Nephron (organoid): ENCODE results near the gene ELOVL5.

Experiments
- H3K27ac Mint-ChIP-seq, 3 experiments: 2 replicates each; pipeline ENCODE4 v1.8.0; 2020; ENCODE audit warnings: mixed read lengths in 3 of 3, mild to moderate bottlenecking in 2 of 3, moderate library complexity in 1 of 3
- H3K27me3 Mint-ChIP-seq: 2 replicates; pipeline ENCODE4 v1.8.0; 2021; ENCODE audit warnings: low read depth, mild to moderate bottlenecking, moderate library complexity, mixed read lengths
- H3K36me3 Mint-ChIP-seq: 2 replicates; pipeline ENCODE4 v1.8.0; 2020; ENCODE audit warnings: low read depth, mixed read lengths
- H3K4me1 Mint-ChIP-seq: 2 replicates; pipeline ENCODE4 v1.8.0; 2020; ENCODE audit warnings: mixed read lengths
- H3K4me3 Mint-ChIP-seq, 3 experiments: 2 replicates each; pipeline ENCODE4 v1.8.0; 2020; ENCODE audit warnings: mild to moderate bottlenecking in 3 of 3, mixed read lengths in 3 of 3, moderate library complexity in 2 of 3
- H3K9me3 Mint-ChIP-seq: 2 replicates; pipeline ENCODE4 v1.8.0; 2020; ENCODE audit warnings: mixed read lengths
- TF ChIP-seq, protein P1 (sequence below), 3 experiments: fragments of 200-600 bp; sonication (generic); IDR thresholded peaks; one replicate each; pipeline ENCODE4 v1.5.0; 2021; ENCODE audit warnings: antibody characterized with exemption in 3 of 3; ENCODE audit not compliant: unreplicated experiment in 3 of 3

Gene ELOVL5

GRCh38 chr6:53250176-53251032 lies 98.3 kb downstream of the ELOVL5 start:
- Mint-ChIP-seq H3K27me3 (no peaks in the 10 kb centered on the region), H3K4me3 (no peak overlapping the region), H3K27ac (no peak overlapping the region), H3K4me1 (no peaks in the 10 kb centered on the region), H3K36me3 (peaks cover 14% of the 10 kb centered on the region), H3K9me3 (no peaks in the 10 kb centered on the region)
- TF ChIP-seq, protein P1, sequence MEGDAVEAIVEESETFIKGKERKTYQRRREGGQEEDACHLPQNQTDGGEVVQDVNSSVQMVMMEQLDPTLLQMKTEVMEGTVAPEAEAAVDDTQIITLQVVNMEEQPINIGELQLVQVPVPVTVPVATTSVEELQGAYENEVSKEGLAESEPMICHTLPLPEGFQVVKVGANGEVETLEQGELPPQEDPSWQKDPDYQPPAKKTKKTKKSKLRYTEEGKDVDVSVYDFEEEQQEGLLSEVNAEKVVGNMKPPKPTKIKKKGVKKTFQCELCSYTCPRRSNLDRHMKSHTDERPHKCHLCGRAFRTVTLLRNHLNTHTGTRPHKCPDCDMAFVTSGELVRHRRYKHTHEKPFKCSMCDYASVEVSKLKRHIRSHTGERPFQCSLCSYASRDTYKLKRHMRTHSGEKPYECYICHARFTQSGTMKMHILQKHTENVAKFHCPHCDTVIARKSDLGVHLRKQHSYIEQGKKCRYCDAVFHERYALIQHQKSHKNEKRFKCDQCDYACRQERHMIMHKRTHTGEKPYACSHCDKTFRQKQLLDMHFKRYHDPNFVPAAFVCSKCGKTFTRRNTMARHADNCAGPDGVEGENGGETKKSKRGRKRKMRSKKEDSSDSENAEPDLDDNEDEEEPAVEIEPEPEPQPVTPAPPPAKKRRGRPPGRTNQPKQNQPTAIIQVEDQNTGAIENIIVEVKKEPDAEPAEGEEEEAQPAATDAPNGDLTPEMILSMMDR (IDR thresholded peaks at IDR 0.05; ENCODE audit: unreplicated experiment in 3 of 3), result no peak

- H3K27me3 Mint-ChIP-seq, result no peaks in the 10 kb centered on the region
- no peaks in the 10 kb centered on the region for H3K9me3 Mint-ChIP-seq
- no peaks in the 10 kb centered on the region for H3K36me3 Mint-ChIP-seq
- H3K27ac Mint-ChIP-seq, result no peak overlapping the region
- no peaks in the 10 kb centered on the region for H3K4me1 Mint-ChIP-seq
- TF ChIP-seq, protein P1 (IDR thresholded peaks at IDR 0.05; ENCODE audit: unreplicated experiment in 3 of 3), result no peak
- no peak overlapping the region for H3K4me3 Mint-ChIP-seq
Observed at GRCh38 chr6:53246924-53247323, 101.8 kb downstream of the ELOVL5 start.

GRCh38 chr6:53244958-53245357 lies 103.8 kb downstream of the ELOVL5 start:
- Mint-ChIP-seq H3K4me1 (no peaks in the 10 kb centered on the region), H3K9me3 (peaks cover 3% of the 10 kb centered on the region), H3K4me3 (no peak overlapping the region), H3K27me3 (no peaks in the 10 kb centered on the region), H3K36me3 (no peaks in the 10 kb centered on the region), H3K27ac (no peak overlapping the region)
- TF ChIP-seq, protein P1 (IDR thresholded peaks at IDR 0.05; ENCODE audit: unreplicated experiment in 3 of 3), result no peak

GRCh38 chr6:53244399-53244931 lies 104.3 kb downstream of the ELOVL5 start:
- TF ChIP-seq, protein P1 (IDR thresholded peaks at IDR 0.05; ENCODE audit: unreplicated experiment in 3 of 3), result no peak
- H3K27ac Mint-ChIP-seq, result no peak overlapping the region
- H3K27me3 Mint-ChIP-seq, result no peaks in the 10 kb centered on the region
- H3K9me3 Mint-ChIP-seq, result peaks cover 3% of the 10 kb centered on the region
- no peaks in the 10 kb centered on the region for H3K4me1 Mint-ChIP-seq
- H3K4me3 Mint-ChIP-seq, result no peak overlapping the region
- no peaks in the 10 kb centered on the region for H3K36me3 Mint-ChIP-seq

- Mint-ChIP-seq H3K27me3 (no peaks in the 10 kb centered on the region), H3K27ac (no peak overlapping the region), H3K36me3 (no peaks in the 10 kb centered on the region), H3K4me3 (no peak overlapping the region), H3K9me3 (peaks cover 3% of the 10 kb centered on the region), H3K4me1 (no peaks in the 10 kb centered on the region)
- TF ChIP-seq, protein P1 (IDR thresholded peaks at IDR 0.05; ENCODE audit: unreplicated experiment in 3 of 3), result no peak
Observed at GRCh38 chr6:53241938-53242337, 106.8 kb downstream of the ELOVL5 start.

DNA sequence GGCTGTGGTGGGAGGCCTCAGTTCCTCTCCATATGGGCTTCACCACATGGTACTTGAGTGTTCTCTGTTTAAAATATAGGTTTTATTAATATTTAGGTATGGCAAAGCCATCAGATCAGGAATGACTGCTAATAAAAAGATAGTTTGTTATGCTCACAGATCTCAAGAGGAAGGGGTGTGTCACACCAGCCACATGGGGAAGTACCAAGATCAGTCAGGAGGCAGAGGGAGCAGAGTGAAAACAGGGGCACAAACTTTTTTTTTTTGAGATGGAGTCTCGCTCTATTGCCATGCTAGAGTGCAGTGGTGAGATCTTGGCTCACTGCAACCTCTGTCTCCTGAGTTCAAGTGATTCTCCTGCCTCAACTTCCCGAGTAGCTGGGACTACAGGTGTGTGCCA lies 108.0 kb downstream of the ELOVL5 start:
- Mint-ChIP-seq H3K27ac (no peak overlapping the region), H3K36me3 (no peaks in the 10 kb centered on the region), H3K27me3 (no peaks in the 10 kb centered on the region), H3K4me1 (no peaks in the 10 kb centered on the region), H3K4me3 (no peak overlapping the region), H3K9me3 (peaks cover 3% of the 10 kb centered on the region)
- TF ChIP-seq, protein P1 (IDR thresholded peaks at IDR 0.05; ENCODE audit: unreplicated experiment in 3 of 3), result no peak
